ENCODE results near the gene STK4. TPM values are rescaled to one million over a fixed set of nuclear protein-coding genes. Genes with fewer than 3 reads are reported as not detected.

Gene STK4
- total and polyA plus RNA-seq, 12 donors = 7.1 to 39.3 (median 28.0) TPM

GRCh38 chr20:44970243-44970757 is 4.0 kb downstream of the STK4 start:
- peaks cover 9 to 28% of the 10 kb centered on the region in 2 donors for H3K4me1 ChIP-seq (replicated peaks in 1 of 2)
- 44 to 61% (median 54%) methylated on average over 1 of the region's 1 CpG for WGBS, 4 donors
- H3K27ac ChIP-seq = peak overlapping the region in 1 of 5 donors; percentile 10

DNA sequence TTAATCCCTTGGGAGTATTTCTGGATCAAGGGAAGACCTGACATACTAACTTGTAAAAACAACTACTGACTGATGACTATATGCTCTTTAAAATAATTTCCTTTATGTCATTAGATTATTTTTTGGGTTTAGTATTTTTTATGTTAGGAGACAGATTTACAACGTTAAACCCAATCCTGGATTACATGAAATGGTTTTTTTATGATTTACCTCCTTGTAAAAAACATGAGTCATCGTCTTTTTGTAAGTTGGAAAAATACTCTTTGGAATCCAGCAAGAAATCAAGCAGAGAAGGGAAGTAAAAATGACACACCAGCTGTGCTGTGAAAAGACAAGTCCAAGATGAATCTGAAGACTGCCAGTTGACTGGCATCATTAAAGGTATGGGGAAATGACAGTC is 6.7 kb downstream of the STK4 start:
- WGBS, 4 donors = 45 to 60% (median 56%) methylated on average over 2 of the region's 2 CpGs
- Histone ChIP-seq H3K27me3 (no peaks in the 10 kb centered on the region), H3K4me3 (no peak overlapping the region), H3K9me3 (replicated peaks in 1 of 3) (no peaks in the 10 kb centered on the region), H3K4me1 (replicated peaks in 1 of 2) (peaks cover 9 to 14% of the 10 kb centered on the region in 2 donors), H3K36me3 (replicated peaks in 1 of 2) (peaks cover 0 to 26% of the 10 kb centered on the region in 2 donors), H3K27ac (peak overlapping the region in 4 of 5 donors; percentile 2 to 23 (median 8))
- no peak for DNase-seq
- intact Hi-C loops (cut with DNase I) = no loop called here
- TF ChIP-seq POLR2A (IDR thresholded peaks at IDR 0.05) (no peak), CTCF (IDR thresholded peaks at IDR 0.05) (no peak)

More at GRCh38 chr20:44970243-44970757, 4.0 kb downstream of the STK4 start:
- no peak overlapping the region for H3K4me3 ChIP-seq
- no peaks in the 10 kb centered on the region for H3K27me3 ChIP-seq
- DNase-seq = no peak
- no peaks in the 10 kb centered on the region for H3K9me3 ChIP-seq (replicated peaks in 1 of 3)
- intact Hi-C loops (cut with DNase I) = no loop called here
- no peak for TF ChIP-seq CTCF (IDR thresholded peaks at IDR 0.05)
- no peak for TF ChIP-seq POLR2A (IDR thresholded peaks at IDR 0.05)
- H3K36me3 ChIP-seq (replicated peaks in 1 of 2) = peaks cover 0 to 22% of the 10 kb centered on the region in 2 donors

DNA sequence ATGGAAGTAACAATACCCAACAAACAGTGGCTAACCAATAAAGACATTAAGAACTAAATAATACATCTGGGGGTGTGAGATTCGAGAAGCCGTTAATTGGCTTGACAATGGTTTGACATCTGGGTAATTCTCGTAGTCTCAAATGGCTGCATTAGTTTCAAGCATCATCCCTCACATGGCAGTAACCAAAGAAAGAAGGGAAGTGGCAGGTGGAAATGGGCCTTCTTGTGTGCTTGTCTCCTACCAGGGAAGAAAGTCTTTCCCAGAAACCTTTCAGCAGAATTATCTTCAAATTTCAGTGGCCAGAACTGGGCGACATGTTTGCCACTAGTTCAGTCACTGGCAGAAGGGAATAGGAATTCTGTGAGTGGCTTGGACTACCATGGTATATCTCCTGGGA is 10.4 kb downstream of the STK4 start:
- peaks cover 0 to 4% of the 10 kb centered on the region in 2 donors for H3K4me1 ChIP-seq (replicated peaks in 1 of 2)
- H3K27ac ChIP-seq = no peak overlapping the region
- H3K27me3 ChIP-seq = no peaks in the 10 kb centered on the region
- peaks cover 0 to 26% of the 10 kb centered on the region in 2 donors for H3K36me3 ChIP-seq (replicated peaks in 1 of 2)
- intact Hi-C loops (cut with DNase I) = no loop called here
- WGBS, 4 donors = 95 to 98% (median 97%) methylated on average over 4 of the region's 4 CpGs
- H3K9me3 ChIP-seq (replicated peaks in 1 of 3) = no peaks in the 10 kb centered on the region
- no peak overlapping the region for H3K4me3 ChIP-seq
- no peak for DNase-seq
- TF ChIP-seq CTCF (IDR thresholded peaks at IDR 0.05) = no peak
- no peak for TF ChIP-seq POLR2A (IDR thresholded peaks at IDR 0.05)

DNA sequence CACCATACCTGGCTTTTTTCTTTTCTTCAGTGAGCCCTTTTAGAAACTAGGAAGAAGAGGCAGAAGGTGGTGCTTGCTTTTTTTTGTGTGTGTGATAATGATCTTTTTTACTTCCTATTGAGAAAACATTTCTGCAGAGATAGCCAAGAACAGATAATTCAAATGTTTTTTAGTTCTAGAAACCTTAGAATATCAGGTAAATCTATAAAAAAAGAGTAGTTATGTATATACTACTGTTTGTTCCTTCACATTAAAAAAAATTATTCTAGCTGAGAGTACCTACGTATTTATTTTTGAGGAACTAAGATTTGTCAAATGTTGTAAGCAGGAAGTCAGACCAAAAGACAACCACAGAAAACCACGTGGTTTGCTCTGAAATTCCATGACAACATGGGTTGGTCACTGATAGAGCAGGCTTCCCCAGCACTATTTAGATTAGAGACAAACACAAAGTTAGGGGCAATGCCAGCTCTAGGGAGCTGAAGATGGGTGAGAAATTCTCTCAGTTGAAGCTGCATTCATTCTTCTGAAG is 12.8 kb downstream of the STK4 start:
- 51 to 75% (median 59%) methylated on average over 2 of the region's 2 CpGs for WGBS, 4 donors
- no peak for TF ChIP-seq CTCF (IDR thresholded peaks at IDR 0.05)
- TF ChIP-seq POLR2A (IDR thresholded peaks at IDR 0.05) = no peak
- Histone ChIP-seq H3K27ac (peak overlapping the region in 3 of 5 donors; percentile 33 to 65 (median 42)), H3K36me3 (replicated peaks in 1 of 2) (peaks cover 0 to 28% of the 10 kb centered on the region in 2 donors), H3K27me3 (no peaks in the 10 kb centered on the region), H3K4me3 (no peak overlapping the region), H3K9me3 (replicated peaks in 1 of 3) (no peaks in the 10 kb centered on the region), H3K4me1 (replicated peaks in 1 of 2) (no peaks in the 10 kb centered on the region)
- DNase-seq = peak in 2 of 7 donors; percentile 39 to 40
- intact Hi-C loops (cut with DNase I) = no loop called here

Data from adrenal gland (tissue), 12 donors.